Activated naive CD8-positive, alpha-beta T cell treated with anti-CD3 and anti-CD28 coated beads, Interleukin-2, amount 50 U/mL, for 16 hours (primary cell): ENCODE measurements around the gene WAPL.
"Not testable (repeated sequence)": the region's sequence is repeated elsewhere in the genome, so short reads cannot be mapped to it uniquely, and the experiment has no call there.

ENCODE experiments used
- DNase-seq: peaks from one replicate; pipeline ENCODE4 v3.0.0-alpha.2; 2020; ENCODE audit warnings: low read depth, low spot score

Gene WAPL

GRCh38 chr10:86389441-86390193, 132.0 kb downstream of the WAPL start:
- DNase-seq, result no peak

GRCh38 chr10:86389109-86389440, 132.5 kb downstream of the WAPL start:
- DNase-seq, result not testable (repeated sequence)

- no peak for DNase-seq
Measured at GRCh38 chr10:86388119-86388704, 133.4 kb downstream of the WAPL start.

- DNase-seq, result no peak
Measured at GRCh38 chr10:86387178-86387794, 134.3 kb downstream of the WAPL start.

GRCh38 chr10:86385806-86386205, 135.8 kb downstream of the WAPL start:
- DNase-seq, result no peak
